PC-3 (cell line): Measurements from ENCODE around the gene FRMPD4. TPM values are rescaled to one million over a fixed set of nuclear protein-coding genes. Genes with fewer than 3 reads are reported as not detected.

Source experiments
- ATAC-seq: fragments of 200-7000 bp; cut with Tn5 transposase; 2 replicates; pipeline ENCODE4 v1.9.1; 2020; ENCODE audit warnings: mild to moderate bottlenecking, moderate library complexity
- BruUV-seq: library from RNA; stranded (reverse); fragments of 400-500 nt; replicated peaks from 2 replicates; lab custom pipeline; 2021; lab: Mats Ljungman, UMichigan
- CTCF ChIA-PET: fragments of 300-600 bp; sonication (Branson Sonifier 250); formaldehyde crosslinking; loops from one replicate; lab custom pipeline; 2022; ENCODE audit warnings: antibody characterized with exemption; lab: Charles Lee
- POLR2A ChIA-PET: fragments of 300-600 bp; sonication (Branson Sonifier 250); formaldehyde crosslinking; loops from one replicate; lab custom pipeline; 2022; ENCODE audit warnings: antibody characterized with exemption; ENCODE audit not compliant: unreplicated experiment; lab: Charles Lee
- DNase-seq: peaks from one replicate; pipeline ENCODE4 v3.0.0-alpha.2; 2015
- H2AFZ ChIP-seq: fragments of 300-600 bp; sonication (generic); 2 replicates; pipeline ENCODE4 v1.6.0; 2016; ENCODE audit warnings: antibody characterized with exemption, low read length
- H3F3A ChIP-seq: fragments of 300-600 bp; sonication (generic); one replicate; pipeline ENCODE4 v1.6.0; 2017; ENCODE audit warnings: antibody characterized with exemption, low read length, control low read depth, mild to moderate bottlenecking; ENCODE audit not compliant: unreplicated experiment
- H3K27ac ChIP-seq: fragments of 300-600 bp; sonication (generic); 2 replicates; pipeline ENCODE4 v1.5.1; 2016; ENCODE audit warnings: mild to moderate bottlenecking, low read length
- H3K27me3 ChIP-seq: fragments of 300-600 bp; sonication (generic); 2 replicates; pipeline ENCODE4 v1.6.1; 2016; ENCODE audit warnings: low read length, mixed read lengths
- H3K36me3 ChIP-seq: fragments of 300-600 bp; sonication (generic); 2 replicates; pipeline ENCODE4 v1.6.1; 2016; ENCODE audit warnings: low read depth, mixed run types, low read length, mixed read lengths
- H3K4me1 ChIP-seq: fragments of 300-600 bp; sonication (generic); 2 replicates; pipeline ENCODE4 v1.5.1; 2016; ENCODE audit warnings: low read length; ENCODE audit not compliant: insufficient read depth
- H3K4me2 ChIP-seq: fragments of 300-600 bp; sonication (generic); 2 replicates; pipeline ENCODE4 v1.6.0; 2016; ENCODE audit warnings: low read length
- H3K4me3 ChIP-seq: fragments of 300-600 bp; sonication (generic); 2 replicates; pipeline ENCODE4 v1.5.1; 2016; ENCODE audit warnings: mild to moderate bottlenecking, low read length, mixed read lengths
- H3K79me2 ChIP-seq: fragments of 300-600 bp; sonication (generic); 2 replicates; pipeline ENCODE4 v1.6.1; 2017; ENCODE audit warnings: low read length, mixed read lengths
- H3K9ac ChIP-seq: fragments of 300-600 bp; sonication (generic); 2 replicates; pipeline ENCODE4 v1.6.0; 2016; ENCODE audit warnings: mild to moderate bottlenecking, low read length
- H3K9me2 ChIP-seq: fragments of 300-600 bp; sonication (generic); replicated peaks from 2 replicates; pipeline ENCODE4 v1.6.1; 2016; ENCODE audit warnings: mixed run types, low read length, mixed read lengths
- H3K9me3 ChIP-seq: fragments of 300-600 bp; sonication (generic); 2 replicates; pipeline ENCODE4 v1.6.1; 2016; ENCODE audit warnings: low read length, mixed read lengths
- H4K20me1 ChIP-seq: fragments of 300-600 bp; sonication (generic); 2 replicates; pipeline ENCODE4 v1.6.1; 2016; ENCODE audit warnings: low read length, mixed read lengths
- CTCF ChIP-seq: fragments of 300-600 bp; sonication (generic); conservative IDR thresholded peaks from 2 replicates; pipeline ENCODE4 v1.5.1; 2017; ENCODE audit warnings: antibody characterized with exemption, low read depth, mild to moderate bottlenecking, low read length
- EZH2 ChIP-seq: fragments of 300-600 bp; sonication (generic); IDR thresholded peaks from one replicate; pipeline ENCODE4 v1.6.1; 2017; ENCODE audit warnings: antibody characterized with exemption, mild to moderate bottlenecking, low read length; ENCODE audit not compliant: unreplicated experiment
- EZH2phosphoT487 ChIP-seq: fragments of 300-600 bp; sonication (generic); IDR thresholded peaks from 2 replicates; pipeline ENCODE4 v1.6.1; 2018; ENCODE audit warnings: mild to moderate bottlenecking, antibody characterized with exemption, low read length, borderline replicate concordance
- intact Hi-C: fragments of 100-400 bp; cut with micrococcal nuclease; formaldehyde crosslinking; loops from 2 replicates; pipeline ENCODE4 v1.9.0; 2023
- total RNA-seq: library from RNA; depleted of rRNA; stranded (reverse); fragments of >200 nt; gene quantifications from 2 replicates; pipeline ENCODE4 v1.2.3, GENCODE V29; 2014

FRMPD4 gene
- total RNA-seq, 1 experiment from 2014 or later: 0.15 TPM

- intact Hi-C loops: no loop called here
- Histone ChIP-seq H3K4me3 (no peak overlapping the region), H3K27me3 (0 out of 2 replicates have a peak, but pooled peaks cover 5% of the 10 kb centered on the region), H3K9me2 (no peaks in the 10 kb centered on the region), H2AFZ (no peak overlapping the region), H3K36me3 (no peaks in the 10 kb centered on the region), H3K27ac (no peak overlapping the region), H3K9ac (no peak overlapping the region), H3K4me1 (no peaks in the 10 kb centered on the region), H3K79me2 (no peaks in the 10 kb centered on the region), H3K9me3 (no peaks in the 10 kb centered on the region), H3K4me2 (no peak overlapping the region), H4K20me1 (no peaks in the 10 kb centered on the region), H3F3A (no peaks in the 10 kb centered on the region)
- TF ChIP-seq EZH2phosphoT487: no peak
- no peak for TF ChIP-seq EZH2
- TF ChIP-seq CTCF: no peak
- CTCF ChIA-PET: no interaction called here
- DNase-seq (peak; percentile 16), ATAC-seq (no peak)
- POLR2A ChIA-PET: no interaction called here
- BruUV-seq: no TSS peak
Measured at GRCh38 chrX:12721042-12721441, 582.8 kb downstream of the FRMPD4 start.

GRCh38 chrX:12722314-12722713 lies 584.0 kb downstream of the FRMPD4 start:
- no peaks in the 10 kb centered on the region for H3K9me3 ChIP-seq
- no peaks in the 10 kb centered on the region for H3K36me3 ChIP-seq
- H4K20me1 ChIP-seq: no peaks in the 10 kb centered on the region
- TF ChIP-seq CTCF (no peak), EZH2phosphoT487 (no peak), EZH2 (no peak)
- no TSS peak for BruUV-seq
- ATAC-seq (no peak), DNase-seq (no peak)
- ChIA-PET POLR2A (no interaction called here), CTCF (no interaction called here)
- H2AFZ ChIP-seq: no peak overlapping the region
- no peak overlapping the region for H3K4me2 ChIP-seq
- H3F3A ChIP-seq: no peaks in the 10 kb centered on the region
- no peak overlapping the region for H3K9ac ChIP-seq
- H3K27me3 ChIP-seq: peaks cover 13% of the 10 kb centered on the region; the same call in 1 of the 2 replicates
- no peaks in the 10 kb centered on the region for H3K4me1 ChIP-seq
- no peaks in the 10 kb centered on the region for H3K79me2 ChIP-seq
- intact Hi-C loops: no loop called here
- no peaks in the 10 kb centered on the region for H3K9me2 ChIP-seq
- no peak overlapping the region for H3K4me3 ChIP-seq
- no peak overlapping the region for H3K27ac ChIP-seq

GRCh38 chrX:12741416-12741815 lies 603.1 kb downstream of the FRMPD4 start:
- H3K9me2 ChIP-seq: no peaks in the 10 kb centered on the region
- H3F3A ChIP-seq: peaks cover 5% of the 10 kb centered on the region
- no peak overlapping the region for H3K9ac ChIP-seq
- BruUV-seq: no TSS peak
- H4K20me1 ChIP-seq: no peaks in the 10 kb centered on the region
- ATAC-seq (peak; percentile 94), DNase-seq (peak; percentile 96)
- peak overlapping the region; percentile 68 for H3K27ac ChIP-seq
- no peaks in the 10 kb centered on the region for H3K79me2 ChIP-seq
- peak overlapping the region; percentile 30; the same call in 1 of the 2 replicates for H3K4me3 ChIP-seq
- H3K27me3 ChIP-seq: no peaks in the 10 kb centered on the region
- peaks cover 15% of the 10 kb centered on the region for H3K4me1 ChIP-seq
- no peaks in the 10 kb centered on the region for H3K36me3 ChIP-seq
- H3K9me3 ChIP-seq: no peaks in the 10 kb centered on the region
- intact Hi-C loops: no loop called here
- H3K4me2 ChIP-seq: peak overlapping the region; percentile 74
- ChIA-PET POLR2A (no interaction called here), CTCF (interaction anchor here (1.0 kb wide), 1 partner anchor 30 kb away, joined by 7 read pairs; no protein-coding TSS in a partner anchor)
- TF ChIP-seq EZH2phosphoT487: no peak
- TF ChIP-seq CTCF: no peak
- TF ChIP-seq EZH2: no peak
- H2AFZ ChIP-seq: peak overlapping the region; percentile 54; the same call in 1 of the 2 replicates
